Prostate gland (tissue), 1 donor: ENCODE results near the gene JMJD8.

Experiments
- POLR2A ChIP-seq: fragments of 450-650 bp; IDR thresholded peaks from one replicate; pipeline ENCODE4 v1.6.1; 2016; ENCODE audit warnings: antibody characterized with exemption, mild to moderate bottlenecking
- POLR2AphosphoS5 ChIP-seq: sonication (generic); formaldehyde crosslinking; IDR thresholded peaks from one replicate; pipeline ENCODE4 v1.6.1; 2017; ENCODE audit warnings: antibody characterized with exemption

DNA sequence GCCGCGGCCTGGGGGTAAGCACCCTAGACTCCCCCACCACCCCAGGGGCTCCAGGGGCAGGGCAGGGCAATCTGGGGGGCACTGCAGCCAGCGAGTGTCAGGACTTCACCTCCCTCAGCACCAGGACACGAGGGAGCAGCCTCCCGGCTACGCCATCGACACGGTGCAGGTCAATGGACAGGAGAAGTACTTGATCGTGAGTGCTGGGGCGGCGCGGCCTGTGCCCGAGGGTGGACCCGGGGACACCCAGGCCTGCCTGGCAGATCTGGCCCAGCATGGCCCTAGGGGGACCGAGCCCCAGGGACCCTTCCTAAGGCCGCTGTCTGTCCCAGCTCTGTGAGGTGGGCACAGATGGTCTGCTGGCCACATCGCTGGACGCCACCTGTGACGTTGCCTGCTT, 11.8 kb downstream of the JMJD8 start:
- TF ChIP-seq POLR2A (no peak), POLR2AphosphoS5 (no peak)
